ENCODE results near the gene PTPRG.

- TF ChIP-seq POLR2A (IDR thresholded peaks at IDR 0.05) (no peak), CTCF (IDR thresholded peaks at IDR 0.05 in 4 of 5, conservative IDR thresholded peaks at IDR 0.05 in 1 of 5) (no peak)
These were observed 483.6 kb downstream of the PTPRG start for GRCh38 chr3:62044874-62045411.
